ENCODE data around the gene SMAD6.

- TF ChIP-seq CTCF (IDR thresholded peaks at IDR 0.05) = no peak
- no peak for TF ChIP-seq POLR2A (IDR thresholded peaks at IDR 0.05)
Measured at GRCh38 chr15:66748708-66749035, 46.6 kb downstream of the SMAD6 start.

Measured in heart left ventricle (tissue), 13 donors.